ENCODE results near the gene MX1.
"Not testable (repeated sequence)": the region's sequence is repeated elsewhere in the genome, so short reads cannot be mapped to it uniquely, and the experiment has no call there.

The MX1 gene

DNA sequence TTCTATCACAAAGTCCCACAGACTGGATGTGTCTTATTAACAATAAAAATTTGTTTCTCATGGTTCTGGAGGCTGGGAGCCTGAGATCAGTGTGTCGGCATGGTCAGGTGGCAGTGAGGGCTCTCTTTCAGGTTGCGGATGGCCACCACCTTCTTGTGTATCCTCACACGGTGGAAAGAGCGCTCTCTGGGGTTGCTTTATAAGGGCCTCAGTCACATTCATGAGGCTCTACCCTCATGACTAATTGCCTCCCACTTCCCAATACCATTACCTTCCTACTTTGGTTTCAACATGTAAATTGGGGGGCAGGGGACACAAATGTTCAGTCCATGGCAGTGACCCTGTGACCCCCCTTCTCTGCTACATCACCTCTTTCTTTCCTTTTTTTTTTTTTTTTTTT is 20.7 kb upstream of the MX1 start:
- in situ Hi-C loops (cut with MboI; ENCODE audit: low pct_unique_long_range_greater_than_20kb, low sequenced_read_pairs), result no loop called here
- DNase-seq, result no peak

DNA sequence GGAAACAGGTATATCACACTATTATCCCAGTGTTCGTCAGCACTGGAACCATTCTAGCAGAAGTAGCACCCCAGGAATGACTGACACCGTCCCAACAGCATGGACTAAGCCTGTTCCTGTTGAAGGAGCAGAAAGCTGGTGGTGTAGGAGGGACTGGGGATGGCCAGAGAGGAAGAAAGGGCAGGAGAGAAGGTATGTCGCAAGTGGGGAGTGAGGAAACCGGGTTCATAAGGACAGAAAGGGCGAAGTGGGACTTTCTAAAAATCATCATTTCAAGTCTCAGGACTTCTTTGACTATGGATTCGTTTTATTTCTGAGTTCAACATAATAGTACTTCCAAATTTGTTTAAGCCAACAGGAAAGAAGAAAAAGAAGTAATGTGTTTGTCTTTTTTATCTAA is 19.7 kb upstream of the MX1 start:
- in situ Hi-C loops (cut with MboI; ENCODE audit: low pct_unique_long_range_greater_than_20kb, low sequenced_read_pairs), result no loop called here
- DNase-seq, result no peak

- no peak for DNase-seq
- in situ Hi-C loops (cut with MboI; ENCODE audit: low pct_unique_long_range_greater_than_20kb, low sequenced_read_pairs), result no loop called here
Observed at GRCh38 chr21:41407541-41408460, 18.2 kb upstream of the MX1 start.

GRCh38 chr21:41410361-41410760 is 15.7 kb upstream of the MX1 start:
- in situ Hi-C loops (cut with MboI; ENCODE audit: low pct_unique_long_range_greater_than_20kb, low sequenced_read_pairs), result no loop called here

DNA sequence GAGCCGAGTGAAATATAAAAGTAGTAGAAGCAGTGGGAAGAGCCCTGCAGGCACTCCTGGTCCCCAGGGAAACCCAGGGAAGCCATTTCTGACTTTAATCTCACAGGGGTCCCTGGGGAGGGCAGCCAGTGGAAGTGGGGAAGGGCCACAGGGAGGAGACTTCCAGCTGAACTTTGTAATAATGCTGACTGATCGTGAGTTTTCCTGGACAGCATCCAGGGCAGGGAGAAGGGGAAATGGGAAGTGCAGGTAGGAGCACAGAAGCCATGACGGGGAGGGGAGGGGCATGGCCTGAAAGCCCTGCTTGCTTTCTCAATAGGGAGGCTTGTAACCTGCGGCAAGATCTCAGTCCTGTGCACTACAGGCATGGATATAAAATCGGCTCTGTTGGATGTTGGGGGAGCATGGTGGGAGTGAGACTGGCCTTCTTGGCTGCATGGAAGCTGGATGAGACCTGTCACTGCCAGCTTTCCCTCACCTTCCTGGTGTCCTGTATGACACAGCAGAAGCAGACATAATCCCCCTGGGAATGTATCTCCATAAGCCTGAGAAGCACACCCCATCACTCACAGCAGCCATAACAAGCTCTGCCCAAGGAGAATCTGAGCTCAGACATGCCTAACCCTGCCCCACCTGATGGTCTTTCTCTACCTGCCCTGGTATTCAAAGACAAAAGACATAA is 15.1 kb upstream of the MX1 start:
- no peak for DNase-seq
- in situ Hi-C loops (cut with MboI; ENCODE audit: low pct_unique_long_range_greater_than_20kb, low sequenced_read_pairs), result no loop called here

More at GRCh38 chr21:41410361-41410760, 15.7 kb upstream of the MX1 start:
- DNase-seq, result no peak

GRCh38 chr21:41411449-41412089 is 14.5 kb upstream of the MX1 start:
- in situ Hi-C loops (cut with MboI; ENCODE audit: low pct_unique_long_range_greater_than_20kb, low sequenced_read_pairs), result no loop called here
- DNase-seq, result peak; percentile 37

- in situ Hi-C loops (cut with MboI; ENCODE audit: low pct_unique_long_range_greater_than_20kb, low sequenced_read_pairs); DNase-seq: not testable (repeated sequence)
Observed at GRCh38 chr21:41417505-41417904, 8.5 kb upstream of the MX1 start.

DNA sequence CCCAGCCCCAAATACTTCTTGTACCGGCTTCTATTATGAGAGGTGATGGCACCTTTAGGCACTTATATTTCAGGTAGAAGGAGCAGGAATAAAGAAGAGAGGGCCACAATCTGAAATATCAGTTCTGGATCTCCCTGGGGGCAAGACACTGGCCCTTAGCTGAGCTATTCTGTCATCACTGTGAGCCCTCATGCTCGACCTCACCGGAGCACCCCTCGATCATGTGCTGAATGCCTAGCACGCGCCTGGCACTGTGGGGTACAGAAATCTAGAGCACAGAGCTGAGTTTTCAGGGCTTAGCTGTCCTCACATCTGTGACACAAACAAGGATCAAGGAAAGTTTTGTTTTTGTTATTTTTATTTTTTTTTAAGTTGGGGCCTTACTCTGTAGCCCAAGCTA is 7.6 kb upstream of the MX1 start:
- in situ Hi-C loops (cut with MboI; ENCODE audit: low pct_unique_long_range_greater_than_20kb, low sequenced_read_pairs), result no loop called here
- DNase-seq, result no peak

GRCh38 chr21:41418956-41419680 is 6.9 kb upstream of the MX1 start:
- no peak for DNase-seq
- in situ Hi-C loops (cut with MboI; ENCODE audit: low pct_unique_long_range_greater_than_20kb, low sequenced_read_pairs), result no loop called here

DNA sequence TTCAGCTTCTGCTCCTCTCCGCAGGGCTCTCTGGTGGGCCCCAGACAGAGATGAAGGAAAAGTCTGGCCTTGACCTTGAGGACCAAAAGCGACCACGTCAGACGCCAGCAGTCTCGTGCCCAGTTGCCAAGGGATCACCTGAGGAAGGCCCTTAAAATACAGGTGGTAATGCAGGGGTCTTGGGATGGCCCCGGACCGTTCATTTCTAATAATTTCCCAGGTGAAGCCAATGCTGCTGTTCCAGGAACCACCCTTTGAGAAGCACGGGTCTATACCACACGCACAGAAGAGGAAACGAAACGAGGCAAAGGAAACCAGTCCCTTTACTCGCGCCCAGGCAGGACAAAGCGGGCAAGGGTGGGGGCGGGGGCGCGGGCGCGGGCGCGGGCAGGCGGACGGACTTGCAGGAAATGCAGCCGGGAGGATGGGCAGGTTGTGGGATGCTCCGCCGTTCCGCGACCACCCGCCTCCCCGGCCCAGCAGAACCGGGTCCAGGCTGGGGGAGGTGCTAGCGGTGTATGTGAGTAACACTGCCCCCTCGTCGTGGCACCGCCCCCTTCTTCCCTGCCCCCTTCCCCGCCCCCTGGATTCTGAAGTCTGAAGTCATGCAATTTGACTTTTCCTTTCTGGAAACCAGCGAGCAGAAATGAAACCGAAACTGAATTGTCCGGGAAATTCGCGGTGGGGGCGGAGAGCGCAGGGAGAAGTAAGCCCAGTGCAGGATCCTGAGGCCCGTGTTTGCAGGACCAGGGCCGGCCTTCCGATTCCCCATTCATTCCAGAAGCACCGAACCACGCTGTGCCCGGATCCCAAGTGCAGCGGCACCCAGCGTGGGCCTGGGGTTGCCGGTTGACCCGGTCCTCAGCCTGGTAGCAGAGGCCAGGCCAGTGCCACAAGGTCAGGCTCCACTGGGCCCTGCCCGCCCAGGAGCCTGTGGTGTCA is 5.8 kb upstream of the MX1 start:
- in situ Hi-C loops (cut with MboI; ENCODE audit: low pct_unique_long_range_greater_than_20kb, low sequenced_read_pairs), result no loop called here

DNA sequence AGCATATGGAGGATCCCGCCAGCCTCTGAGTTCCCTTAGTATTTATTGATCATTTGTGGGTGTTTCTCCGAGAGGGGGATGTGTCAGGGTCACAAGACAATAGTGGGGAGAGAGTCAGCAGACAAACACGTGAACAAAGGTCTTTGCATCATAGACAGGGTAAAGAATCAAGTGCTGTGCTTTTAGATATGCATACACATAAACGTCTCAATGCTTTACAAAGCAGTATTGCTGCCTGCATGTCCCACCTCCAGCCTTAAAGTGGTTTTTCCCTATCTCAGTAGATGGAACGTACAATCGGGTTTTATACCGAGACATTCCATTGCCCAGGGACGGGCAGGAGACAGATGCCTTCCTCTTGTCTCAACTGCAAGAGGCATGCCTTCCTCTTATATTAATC is 5.0 kb upstream of the MX1 start:
- DNase-seq; in situ Hi-C loops (cut with MboI; ENCODE audit: low pct_unique_long_range_greater_than_20kb, low sequenced_read_pairs): not testable (repeated sequence)

More for the DNA sequence above, 5.8 kb upstream of the MX1 start:
- DNase-seq, result peak; percentile 70

- no peak for DNase-seq
- in situ Hi-C loops (cut with MboI; ENCODE audit: low pct_unique_long_range_greater_than_20kb, low sequenced_read_pairs), result no loop called here
Observed at GRCh38 chr21:41422546-41423304, 3.3 kb upstream of the MX1 start.

GRCh38 chr21:41423305-41423636 is 2.8 kb upstream of the MX1 start:
- in situ Hi-C loops (cut with MboI; ENCODE audit: low pct_unique_long_range_greater_than_20kb, low sequenced_read_pairs); DNase-seq: not testable (repeated sequence)

DNA sequence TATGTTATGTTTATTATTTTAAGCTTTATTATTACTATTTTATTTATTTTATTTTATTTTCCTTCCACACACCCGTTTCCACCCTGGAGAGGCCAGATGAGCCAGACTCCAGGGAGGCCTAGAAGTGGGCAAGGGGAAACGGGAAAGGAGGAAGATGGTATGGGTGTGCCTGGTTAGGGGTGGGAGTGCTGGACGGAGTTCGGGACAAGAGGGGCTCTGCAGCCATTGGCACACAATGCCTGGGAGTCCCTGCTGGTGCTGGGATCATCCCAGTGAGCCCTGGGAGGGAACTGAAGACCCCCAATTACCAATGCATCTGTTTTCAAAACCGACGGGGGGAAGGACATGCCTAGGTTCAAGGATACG is 468 bp upstream of the MX1 start:
- no peak for DNase-seq
- in situ Hi-C loops (cut with MboI; ENCODE audit: low pct_unique_long_range_greater_than_20kb, low sequenced_read_pairs), result no loop called here

- in situ Hi-C loops (cut with MboI; ENCODE audit: low pct_unique_long_range_greater_than_20kb, low sequenced_read_pairs), result no loop called here
- no peak for DNase-seq
Observed at GRCh38 chr21:41426676-41427404, 801 bp downstream of the MX1 start.

DNA sequence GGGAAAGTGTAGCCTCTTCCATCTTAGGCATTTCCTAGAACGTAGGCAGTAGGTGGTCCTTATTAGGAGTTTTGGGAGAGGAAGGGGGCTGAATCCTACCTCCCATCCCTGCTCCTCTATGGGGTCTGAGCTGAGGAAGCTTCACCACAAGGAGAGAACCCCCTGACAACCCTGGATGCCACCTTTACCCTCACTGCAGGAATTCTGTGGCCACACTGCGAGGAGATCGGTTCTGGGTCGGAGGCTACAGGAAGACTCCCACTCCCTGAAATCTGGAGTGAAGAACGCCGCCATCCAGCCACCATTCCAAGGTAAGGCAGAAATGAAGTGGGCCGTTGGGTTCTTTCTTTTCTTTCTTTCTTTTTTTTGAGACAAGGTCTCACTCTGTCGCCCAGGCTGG is 1.5 kb downstream of the MX1 start:
- DNase-seq, result no peak
- in situ Hi-C loops (cut with MboI; ENCODE audit: low pct_unique_long_range_greater_than_20kb, low sequenced_read_pairs), result no loop called here

- in situ Hi-C loops (cut with MboI; ENCODE audit: low pct_unique_long_range_greater_than_20kb, low sequenced_read_pairs), result no loop called here
- DNase-seq, result no peak
Observed at GRCh38 chr21:41428311-41428710, 2.3 kb downstream of the MX1 start.

Data from KBM-7 (cell line).